ENCODE results near the gene LRP3.
"Not testable (repeated sequence)": the region's sequence is repeated elsewhere in the genome, so short reads cannot be mapped to it uniquely, and the experiment has no call there.

Gene LRP3, protein sequence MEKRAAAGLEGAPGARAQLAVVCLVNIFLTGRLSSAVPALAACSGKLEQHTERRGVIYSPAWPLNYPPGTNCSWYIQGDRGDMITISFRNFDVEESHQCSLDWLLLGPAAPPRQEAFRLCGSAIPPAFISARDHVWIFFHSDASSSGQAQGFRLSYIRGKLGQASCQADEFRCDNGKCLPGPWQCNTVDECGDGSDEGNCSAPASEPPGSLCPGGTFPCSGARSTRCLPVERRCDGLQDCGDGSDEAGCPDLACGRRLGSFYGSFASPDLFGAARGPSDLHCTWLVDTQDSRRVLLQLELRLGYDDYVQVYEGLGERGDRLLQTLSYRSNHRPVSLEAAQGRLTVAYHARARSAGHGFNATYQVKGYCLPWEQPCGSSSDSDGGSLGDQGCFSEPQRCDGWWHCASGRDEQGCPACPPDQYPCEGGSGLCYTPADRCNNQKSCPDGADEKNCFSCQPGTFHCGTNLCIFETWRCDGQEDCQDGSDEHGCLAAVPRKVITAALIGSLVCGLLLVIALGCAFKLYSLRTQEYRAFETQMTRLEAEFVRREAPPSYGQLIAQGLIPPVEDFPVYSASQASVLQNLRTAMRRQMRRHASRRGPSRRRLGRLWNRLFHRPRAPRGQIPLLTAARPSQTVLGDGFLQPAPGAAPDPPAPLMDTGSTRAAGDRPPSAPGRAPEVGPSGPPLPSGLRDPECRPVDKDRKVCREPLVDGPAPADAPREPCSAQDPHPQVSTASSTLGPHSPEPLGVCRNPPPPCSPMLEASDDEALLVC

GRCh38 chr19:33193865-33194362, at the start of gene LRP3:
Gene LRP3, plus strand, starts transcription at chr19:33194330. Its CDS starts 456 bp downstream, at chr19:33194786.
- DNase-seq: peak; percentile 88

- no peak for DNase-seq
Measured at GRCh38 chr19:33146209-33146608, 47.9 kb upstream of the LRP3 start.

DNA sequence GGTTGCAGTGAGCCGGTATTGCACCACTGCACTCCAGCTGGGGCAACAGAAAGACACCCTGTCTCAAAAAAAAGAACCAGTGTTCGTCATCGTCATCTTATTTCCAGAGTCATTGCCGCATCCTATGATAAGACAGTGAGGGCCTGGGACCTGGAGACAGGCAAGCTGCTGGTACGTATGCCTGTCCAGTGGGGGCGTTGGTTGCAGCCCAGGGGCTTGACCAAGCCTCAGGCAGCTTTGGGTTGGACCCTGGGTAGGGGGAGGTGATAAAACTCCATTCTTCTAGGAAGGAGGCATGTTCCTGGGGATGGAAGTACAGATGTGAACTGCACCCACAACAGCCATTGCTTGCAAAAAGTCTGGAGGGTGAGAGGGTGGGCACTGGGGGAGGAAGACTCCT, 46.6 kb upstream of the LRP3 start:
- DNase-seq: no peak

GRCh38 chr19:33150852-33151518, 43.1 kb upstream of the LRP3 start:
- DNase-seq: no peak

GRCh38 chr19:33152176-33152575, 42.0 kb upstream of the LRP3 start:
- no peak for DNase-seq

DNA sequence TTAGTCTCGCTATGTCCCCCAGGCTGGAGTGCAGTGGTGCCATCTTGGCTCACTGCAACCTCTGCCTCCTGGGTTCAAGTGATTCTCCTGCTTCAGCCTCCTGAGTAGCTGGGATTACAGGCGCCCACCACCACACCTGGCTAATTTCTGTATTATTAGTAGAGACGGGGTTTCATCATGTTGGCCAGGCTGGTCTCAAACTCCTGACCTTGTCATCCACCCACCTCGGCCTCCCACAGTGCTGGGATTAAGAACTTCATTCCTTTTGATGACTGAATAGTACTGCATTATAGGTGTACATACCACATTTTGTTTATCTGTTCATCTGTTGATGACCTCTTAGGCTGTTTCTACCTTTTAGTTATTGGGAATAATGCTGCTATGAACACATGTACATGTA, 41.5 kb upstream of the LRP3 start:
- not testable (repeated sequence) for DNase-seq

DNA sequence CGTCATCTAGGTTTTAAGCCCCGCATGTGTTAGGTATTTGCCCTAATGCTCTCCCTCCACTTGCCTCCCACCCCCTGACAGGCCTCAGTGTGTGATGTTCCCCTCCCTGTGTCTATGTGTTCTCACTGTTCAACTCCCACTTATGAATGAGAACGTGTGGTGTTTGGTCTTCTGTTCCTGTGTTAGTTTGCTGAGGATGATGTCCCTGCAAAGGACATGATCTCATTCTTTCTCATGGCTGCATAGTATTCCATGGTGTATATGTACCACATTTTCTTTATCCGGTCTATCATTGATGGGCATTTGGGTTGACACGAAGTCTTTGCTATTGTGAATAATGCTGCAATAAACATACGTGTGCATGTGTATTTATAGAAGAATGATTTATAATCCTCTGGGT, 39.8 kb upstream of the LRP3 start:
- not testable (repeated sequence) for DNase-seq

DNA sequence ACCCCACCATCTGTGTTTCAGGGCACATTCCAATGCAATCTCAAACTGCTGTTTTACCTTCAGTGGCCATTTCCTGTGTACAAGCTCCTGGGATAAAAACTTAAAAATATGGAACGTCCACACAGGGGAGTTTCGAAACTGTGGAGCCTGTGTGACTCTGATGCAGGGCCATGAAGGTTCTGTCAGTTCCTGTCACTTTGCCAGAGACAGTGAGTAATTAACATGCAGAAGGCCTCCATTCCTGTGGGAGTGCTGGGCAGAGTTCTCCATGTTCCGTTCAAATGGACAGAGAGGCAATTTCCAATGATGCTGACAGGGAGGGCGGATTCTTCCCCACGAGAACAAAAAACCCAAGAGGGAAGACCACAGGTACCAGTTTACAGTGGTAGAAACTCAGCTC, 37.8 kb upstream of the LRP3 start:
- DNase-seq: no peak

DNA sequence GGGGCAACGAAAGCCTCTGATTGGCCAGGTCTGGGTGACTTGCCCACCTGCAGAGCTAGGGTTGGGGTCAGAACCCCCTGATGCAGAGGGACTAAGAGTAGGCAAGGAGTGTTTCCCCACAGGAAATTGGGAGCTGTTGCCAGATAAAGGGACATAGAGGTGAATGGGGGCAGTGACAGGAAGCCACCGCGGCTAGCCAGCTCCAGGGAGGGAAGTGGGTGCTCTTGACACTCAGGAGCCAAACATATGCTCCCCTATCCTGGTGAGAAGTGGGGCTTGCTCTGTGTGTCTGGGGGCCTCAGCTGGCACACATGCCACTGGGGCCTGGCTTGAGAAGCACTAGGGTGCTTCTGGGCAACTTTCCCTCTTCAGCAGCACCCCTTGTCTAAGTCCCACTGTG, 36.2 kb upstream of the LRP3 start:
- DNase-seq: no peak

- no peak for DNase-seq
Measured at GRCh38 chr19:33158365-33158764, 35.8 kb upstream of the LRP3 start.

DNA sequence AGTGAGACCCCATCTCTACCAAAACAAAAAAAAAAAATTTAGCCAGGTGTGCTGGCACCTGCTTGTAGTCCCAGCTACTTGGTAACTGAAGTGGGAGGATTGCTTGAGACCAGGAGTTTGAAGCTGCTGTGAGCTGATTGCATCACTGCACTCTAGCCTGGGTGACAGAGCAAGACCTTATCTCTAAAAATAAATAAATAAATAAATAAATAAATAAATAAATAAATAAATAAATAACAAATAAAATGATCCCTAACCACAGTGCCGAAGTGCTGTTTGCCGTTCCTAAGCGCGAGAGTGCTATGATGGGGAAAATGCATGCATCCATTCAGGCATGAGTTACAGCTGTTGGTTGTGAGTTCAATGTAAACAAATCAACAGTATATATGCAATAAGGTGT, 35.0 kb upstream of the LRP3 start:
- no peak for DNase-seq

- no peak for DNase-seq
Measured at GRCh38 chr19:33159893-33160292, 34.2 kb upstream of the LRP3 start.

DNA sequence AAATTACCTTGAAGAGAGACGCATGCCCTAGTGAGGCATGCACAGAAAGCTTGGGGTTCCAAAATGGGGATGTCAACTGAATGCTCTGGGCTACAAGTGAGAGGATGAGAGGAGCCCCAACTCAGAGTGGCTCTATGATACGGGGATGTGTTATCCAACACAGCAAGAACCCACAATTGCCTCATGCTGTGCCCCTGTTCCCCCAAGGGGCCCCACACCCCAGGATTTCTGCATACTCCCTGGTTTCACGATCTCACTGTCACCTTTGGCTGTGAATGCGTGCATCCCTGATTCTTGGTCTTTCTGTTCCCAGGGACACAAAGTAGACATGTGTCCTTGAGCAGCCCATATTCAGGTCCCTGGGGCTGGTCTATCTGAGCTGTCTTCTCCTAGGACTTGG, 32.9 kb upstream of the LRP3 start:
- DNase-seq: no peak

GRCh38 chr19:33163481-33163880, 30.6 kb upstream of the LRP3 start:
- no peak for DNase-seq

DNA sequence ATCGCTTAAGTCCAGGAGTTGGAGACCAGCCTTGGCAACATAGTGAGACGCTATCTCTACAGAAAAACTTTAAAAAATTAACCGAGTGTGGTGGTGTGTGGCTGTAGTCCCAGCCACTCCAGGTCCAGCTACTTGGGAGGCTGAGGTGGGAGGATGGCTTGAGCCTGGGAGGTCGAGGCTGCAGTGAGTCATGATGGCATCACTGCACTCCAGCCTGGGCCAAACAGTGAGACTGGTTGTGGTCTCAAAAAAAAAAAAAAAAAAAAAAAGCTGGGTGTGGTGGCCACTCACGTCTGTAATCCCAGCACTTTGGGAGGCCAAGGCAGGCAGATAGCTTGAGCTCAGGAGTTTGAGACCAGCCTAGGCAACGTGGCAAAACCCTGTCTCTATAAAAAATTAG, 28.1 kb upstream of the LRP3 start:
- not testable (repeated sequence) for DNase-seq

DNA sequence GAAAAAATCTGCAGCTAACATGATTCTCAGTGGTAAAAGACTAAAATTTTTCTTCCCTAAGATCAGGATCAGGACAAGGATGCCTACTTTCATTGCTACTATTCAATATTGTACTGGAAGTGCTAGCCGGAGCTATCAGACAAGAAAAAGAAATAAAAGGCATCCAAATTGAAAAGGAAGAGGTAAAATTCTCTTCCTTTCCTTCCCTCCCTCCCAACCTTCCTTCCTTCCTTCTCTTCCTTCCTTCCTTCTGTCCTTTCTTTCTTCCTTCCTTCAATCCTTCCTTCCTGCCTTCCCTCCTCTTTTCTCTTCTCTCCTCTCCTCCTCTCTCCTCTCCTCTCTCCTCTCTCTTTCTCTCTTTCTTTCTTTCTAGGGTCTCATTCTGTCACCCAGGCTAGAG, 26.7 kb upstream of the LRP3 start:
- no peak for DNase-seq

DNA sequence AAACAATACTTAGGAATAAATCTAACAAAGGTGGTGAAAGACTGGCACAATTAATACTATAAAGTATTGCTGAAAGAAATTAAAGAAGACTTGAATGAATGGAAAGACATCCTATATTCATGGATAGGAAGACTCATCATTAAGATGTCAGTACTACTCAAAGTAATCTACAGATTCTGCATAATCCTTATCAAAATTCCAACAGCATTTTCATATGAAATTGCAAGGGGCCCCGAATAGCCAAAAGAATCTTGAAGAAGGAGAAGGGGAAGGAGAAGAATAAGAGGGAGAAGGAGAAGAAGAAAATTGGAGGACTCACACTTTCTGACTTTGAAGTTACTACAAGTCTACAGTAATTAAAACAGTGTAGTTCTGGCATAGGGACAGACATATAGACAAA, 25.6 kb upstream of the LRP3 start:
- no peak for DNase-seq

- no peak for DNase-seq
Measured at GRCh38 chr19:33171222-33171795, 22.8 kb upstream of the LRP3 start.

DNA sequence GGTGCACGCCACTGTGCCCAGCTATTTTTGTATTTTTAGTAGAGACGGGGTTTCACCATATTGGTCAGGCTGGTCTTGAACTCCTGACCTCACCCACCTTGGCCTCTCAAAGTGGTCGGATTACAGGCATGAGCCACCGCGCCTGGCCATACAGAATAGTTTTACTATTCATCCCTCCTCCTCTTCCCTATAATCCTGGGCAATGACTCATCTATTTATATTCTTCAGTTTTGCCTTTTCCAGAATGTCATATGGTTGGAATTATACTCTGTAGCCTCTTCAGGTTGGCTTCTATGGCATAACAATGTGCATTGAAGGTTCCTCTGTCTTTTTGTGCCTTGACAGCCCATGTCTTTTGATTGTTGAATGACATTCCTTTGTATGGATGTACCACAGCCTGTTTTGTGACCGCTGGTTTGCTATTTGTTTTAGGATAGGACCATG, 22.2 kb upstream of the LRP3 start:
- DNase-seq: no peak

DNA sequence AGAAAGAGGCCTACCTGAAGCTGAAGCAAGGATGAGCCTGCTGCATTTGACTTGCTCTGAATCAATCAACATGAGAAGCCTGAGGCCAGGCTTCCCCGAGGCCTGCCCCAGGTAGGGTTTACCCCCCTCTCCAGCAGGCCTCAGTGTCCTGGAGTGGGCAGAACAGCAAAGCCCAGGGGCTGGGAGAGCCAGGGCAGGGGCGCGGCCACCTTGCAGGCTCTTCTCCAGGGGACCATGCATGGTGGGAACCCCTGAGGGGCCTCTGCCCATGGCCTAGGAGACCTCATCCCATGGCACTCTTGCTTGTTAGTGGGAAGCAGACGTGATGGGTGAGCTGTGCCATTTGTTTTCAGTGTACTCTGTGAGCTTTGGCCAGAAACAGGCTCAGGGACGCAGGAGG, 19.9 kb upstream of the LRP3 start:
- no peak for DNase-seq

GRCh38 chr19:33175156-33175782, 18.9 kb upstream of the LRP3 start:
- DNase-seq: no peak

DNA sequence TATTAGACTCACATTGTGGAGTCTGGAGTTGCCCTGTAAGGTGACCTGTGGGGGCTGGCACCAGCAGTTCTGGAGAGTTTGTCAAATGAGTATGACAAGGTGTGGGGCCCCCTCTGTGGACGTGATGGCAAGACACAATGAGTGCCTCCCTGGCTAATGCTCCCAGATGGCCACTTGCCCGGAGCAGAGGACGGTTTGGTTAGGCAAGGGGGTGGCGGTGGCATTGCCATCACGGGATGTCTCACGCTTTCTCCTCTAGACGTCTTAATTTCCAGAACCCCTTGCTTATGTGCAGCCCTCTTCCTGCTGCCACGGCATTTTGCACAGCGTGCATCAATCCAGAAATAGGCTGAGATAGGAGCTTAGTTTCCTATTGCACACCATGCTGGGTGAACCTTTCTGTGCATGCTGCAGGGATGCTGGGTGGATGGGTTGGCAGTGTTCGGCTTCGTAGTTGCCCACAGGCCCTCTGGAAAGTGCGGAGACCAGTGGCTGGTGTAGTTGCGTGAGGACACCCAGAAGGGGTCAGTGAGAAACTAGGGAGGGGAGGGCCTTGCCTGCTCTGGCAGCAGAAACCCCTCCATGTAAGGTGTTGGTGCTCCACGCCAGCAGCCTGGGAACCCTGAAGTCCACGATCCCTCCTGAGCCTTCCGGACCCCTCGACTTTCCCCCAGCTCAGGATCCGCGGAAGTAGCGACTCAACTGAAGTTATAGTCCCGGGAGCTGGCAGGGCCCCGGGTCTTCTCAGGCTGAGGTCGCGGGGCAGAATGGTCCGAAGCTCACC, 18.1 kb upstream of the LRP3 start:
- peak; percentile 63 for DNase-seq

Data from NCI-H69 (cell line).